SHP77 (cell line): ENCODE measurements around the gene DERL3.

Experiments
- DNase-seq, 2 experiments: peaks; one replicate each; lab custom pipeline; 2025; lab: John Stamatoyannopoulos, UW

Gene DERL3

GRCh38 chr22:23801886-23802377, 36.9 kb downstream of the DERL3 start:
- no peak for DNase-seq

GRCh38 chr22:23801238-23801821, 37.5 kb downstream of the DERL3 start:
- no peak for DNase-seq

- no peak for DNase-seq
These were observed 38.2 kb downstream of the DERL3 start for GRCh38 chr22:23800297-23801237.

DNA sequence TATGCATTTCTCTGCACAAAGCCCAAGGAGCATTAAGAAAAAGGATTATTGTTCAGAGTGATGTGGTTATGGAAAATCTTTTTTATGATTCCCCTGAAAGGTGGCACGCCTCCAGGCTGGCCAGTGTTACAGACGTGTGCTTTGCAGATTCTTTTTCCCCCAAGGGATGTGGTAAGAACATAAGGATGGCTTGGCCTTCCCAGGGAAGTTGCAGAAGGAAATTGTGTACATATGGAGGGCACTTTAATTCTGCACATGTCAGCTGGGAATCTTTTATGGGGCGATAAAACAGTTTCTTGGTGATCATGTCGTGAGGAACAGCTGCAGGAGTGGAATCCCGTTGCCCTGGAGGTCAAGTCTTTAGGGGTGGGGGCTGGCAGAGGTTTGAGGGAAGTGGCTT, 42.3 kb downstream of the DERL3 start:
- DNase-seq = no peak

DNA sequence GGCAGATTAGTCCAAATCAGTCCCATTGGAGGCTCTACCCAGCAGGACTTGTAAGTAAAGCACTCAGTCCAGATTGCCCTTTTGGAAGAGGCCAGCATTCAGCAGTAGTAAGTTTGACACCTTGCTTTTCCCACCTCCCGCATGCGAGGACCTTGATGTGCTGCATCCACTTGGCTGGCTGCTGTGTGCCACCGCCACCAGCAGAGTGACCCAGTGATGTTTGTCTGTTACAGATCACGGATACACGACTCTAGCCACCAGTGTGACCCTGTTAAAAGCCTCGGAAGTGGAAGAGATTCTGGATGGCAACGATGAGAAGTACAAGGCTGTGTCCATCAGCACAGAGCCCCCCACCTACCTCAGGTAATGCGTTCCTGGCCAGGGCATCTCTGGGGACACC, 45.5 kb downstream of the DERL3 start:
- DNase-seq = no peak

DNA sequence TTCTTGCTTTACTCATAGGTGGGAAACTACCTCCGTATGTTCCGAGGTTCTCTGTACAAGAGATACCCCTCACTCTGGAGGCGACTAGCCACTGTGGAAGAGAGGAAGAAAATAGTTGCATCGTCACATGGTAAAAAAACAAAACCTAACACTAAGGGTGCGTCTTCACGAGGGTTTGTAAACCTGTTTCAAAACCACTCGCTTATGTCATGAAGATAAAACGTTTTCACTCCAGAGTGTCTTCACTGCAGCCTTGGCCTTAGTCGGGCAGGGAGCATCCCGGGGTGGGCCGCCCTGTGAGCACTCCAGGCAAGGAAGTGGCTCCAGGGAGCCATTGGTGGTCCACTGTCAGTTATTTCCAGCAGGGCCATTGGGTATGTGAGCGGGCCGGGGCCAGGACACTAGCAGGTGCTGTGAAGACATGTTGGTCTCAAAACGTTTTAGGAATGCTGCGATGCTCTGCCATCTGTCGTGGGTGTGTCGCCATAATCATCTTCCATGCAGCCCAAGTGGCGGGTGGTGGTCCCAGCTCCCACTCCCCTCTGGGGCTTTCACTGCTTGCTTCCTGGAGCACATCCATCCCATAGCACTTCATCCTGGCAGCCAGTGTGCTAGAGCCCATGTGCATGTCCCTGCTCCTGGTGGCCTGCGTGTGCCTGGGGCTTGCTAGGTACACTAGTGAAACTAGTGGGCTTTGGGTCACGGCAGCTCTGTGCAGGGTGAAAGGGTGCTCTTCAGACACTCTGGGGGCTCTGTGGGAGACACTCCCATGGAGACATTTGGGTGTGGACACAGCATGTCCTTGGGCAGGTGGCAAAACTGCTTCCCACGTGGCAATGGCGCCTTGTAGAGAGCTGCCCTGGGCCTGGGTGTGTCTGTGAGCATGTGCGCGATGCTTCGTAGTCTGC, 46.8 kb downstream of the DERL3 start:
- DNase-seq = no peak

DNA sequence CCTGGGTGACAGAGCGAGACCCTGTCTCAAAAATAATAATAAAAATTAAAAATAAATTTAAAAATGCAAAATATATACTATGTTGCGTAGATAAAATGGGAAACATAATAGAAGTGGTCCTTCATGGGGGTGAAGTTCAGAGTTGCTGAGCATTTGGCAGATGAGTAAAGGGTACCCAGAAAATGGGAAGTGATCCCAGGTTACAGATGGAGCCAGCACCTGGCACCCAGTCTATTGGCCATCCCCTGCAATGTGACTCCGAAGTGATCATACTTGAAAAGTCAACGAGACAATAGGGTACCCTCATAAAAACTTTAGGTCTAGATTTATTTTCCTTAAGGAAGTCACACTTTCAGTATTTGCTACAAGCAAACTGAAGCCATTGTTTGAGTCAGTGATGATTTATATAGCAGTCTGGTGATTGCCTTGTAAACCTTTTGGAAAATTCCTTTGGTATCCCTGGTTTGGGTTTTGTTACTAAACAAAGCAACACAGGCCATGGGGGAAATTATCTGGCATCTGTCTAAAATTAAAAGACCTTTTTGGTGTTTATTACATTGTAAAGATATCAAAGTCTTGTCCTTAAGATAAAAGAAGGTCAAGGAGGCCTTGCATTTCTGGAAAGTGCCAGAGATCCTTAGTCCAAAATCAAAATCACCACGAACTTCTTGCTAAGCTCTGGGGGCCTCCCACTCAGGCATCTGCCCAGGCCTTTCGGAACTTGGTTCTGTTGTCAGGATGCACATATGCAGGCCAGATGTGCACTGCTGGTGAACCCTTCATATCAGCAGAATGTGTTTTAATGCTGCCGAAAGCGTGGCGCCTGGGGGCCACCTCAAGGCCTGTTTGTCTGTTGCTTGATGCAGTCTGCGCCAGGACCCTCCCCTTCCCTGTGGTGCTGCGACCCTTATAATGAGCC, 47.7 kb downstream of the DERL3 start:
- DNase-seq = no peak

- peak; percentile 68 to 71 for DNase-seq
These were observed 49.2 kb downstream of the DERL3 start for GRCh38 chr22:23789638-23790037.

DNA sequence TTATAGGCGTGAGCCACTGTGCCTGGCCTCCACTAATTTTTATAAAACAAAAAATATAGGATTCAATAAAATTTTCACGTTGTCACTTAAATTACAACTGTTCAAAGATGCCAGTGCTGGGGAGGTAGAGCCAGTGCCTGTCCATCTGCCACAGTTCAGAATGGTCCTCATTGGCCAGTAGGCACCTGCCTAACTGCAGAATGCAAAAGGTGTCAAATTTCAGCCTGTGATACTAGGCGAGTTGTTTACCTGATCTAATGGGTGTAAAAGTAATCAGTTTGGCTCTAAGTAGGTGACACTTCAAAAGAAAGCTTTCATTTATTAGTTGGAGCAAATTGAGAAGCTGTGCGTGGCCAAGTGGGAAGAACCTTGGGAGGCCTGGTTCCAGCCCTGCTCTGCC, 49.7 kb downstream of the DERL3 start:
- DNase-seq = no peak

- no peak for DNase-seq
These were observed 50.9 kb downstream of the DERL3 start for GRCh38 chr22:23787910-23788309.

DNA sequence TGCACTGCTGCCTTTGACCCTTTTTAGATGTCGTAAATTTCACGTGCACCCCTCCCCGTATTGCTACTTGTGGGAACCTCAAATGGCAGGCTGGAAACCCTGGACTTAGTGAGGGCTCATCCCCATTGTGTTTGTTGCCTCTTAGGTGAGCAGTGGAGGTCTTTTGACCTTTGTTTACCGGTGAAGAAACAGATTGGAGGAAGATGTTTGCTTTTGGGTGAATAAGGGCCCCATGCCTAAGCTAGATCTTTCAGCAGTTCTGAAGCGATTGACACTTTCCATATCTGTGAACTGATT, 51.3 kb downstream of the DERL3 start:
- no peak for DNase-seq

- DNase-seq = peak; percentile 74 to 76
These were observed 51.8 kb downstream of the DERL3 start, which contains the start of gene SMARCB1 for GRCh38 chr22:23786752-23787599. SMARCB1 (plus strand) TSS chr22:23786966; CDS start chr22:23787170, 204 bp downstream.

- DNase-seq = no peak
These were observed 52.5 kb downstream of the DERL3 start for GRCh38 chr22:23786261-23786710.
